B cell (primary cell): ENCODE measurements around the gene PRKN. TPM values are rescaled to one million over a fixed set of nuclear protein-coding genes. Genes with fewer than 3 reads are reported as not detected.

Experiments
- ATAC-seq: fragments of 200-7000 bp; cut with Tn5 transposase; one replicate; pipeline ENCODE4 v1.10.0; 2021; ENCODE audit warnings: low read depth, mild to moderate bottlenecking, moderate number of reproducible peaks, moderate library complexity
- CTCF ChIA-PET: fragments of 350-600 bp; sonication (Branson Sonifier 250); formaldehyde crosslinking; loops from one replicate; lab custom pipeline; 2021; ENCODE audit warnings: antibody characterized with exemption, inconsistent platforms; lab: Charles Lee
- POLR2A ChIA-PET: fragments of 350-600 bp; sonication (Branson Sonifier 250); formaldehyde crosslinking; loops from one replicate; lab custom pipeline; 2021; ENCODE audit warnings: antibody characterized with exemption; lab: Charles Lee
- DNase-seq: peaks from one replicate; pipeline ENCODE4 v3.0.0; 2013
- H2AFZ ChIP-seq: 2 replicates; pipeline ENCODE4 v1.6.1; 2012; ENCODE audit warnings: mild to moderate bottlenecking, low read depth, low read length; ENCODE audit not compliant: insufficient read depth, poor library complexity, severe bottlenecking
- H3K27ac ChIP-seq, 2 donors: 1 replicate in 1 of 2; 2 replicates in 1 of 2; pipeline ENCODE4 v1.5.1; 2012 to 2013; ENCODE audit warnings: low read length in 2 of 2, mild to moderate bottlenecking in 2 of 2, moderate library complexity in 1 of 2
- H3K27me3 ChIP-seq, 4 experiments: fragments of 200-600 bp in 1 of 4; sonication (generic) in 1 of 4; replicated peaks in 1 of 4; 1 replicate in 2 of 4; 2 replicates in 2 of 4; pipeline versions ENCODE4 v1.6.1 to v1.7.0; 2013 to 2016; ENCODE audit warnings: low read length in 3 of 4, mild to moderate bottlenecking in 2 of 4, mixed read lengths in 1 of 4, moderate library complexity in 1 of 4; ENCODE audit not compliant: insufficient read depth in 4 of 4, control insufficient read depth in 3 of 4; ENCODE audit errors: control extremely low read depth in 1 of 4
- H3K36me3 ChIP-seq, 2 experiments: replicated peaks in 1 of 2; 1 replicate in 1 of 2; 2 replicates in 1 of 2; pipeline versions ENCODE4 v1.6.1 to v1.7.1; 2013; ENCODE audit warnings: low read length in 1 of 2; ENCODE audit not compliant: insufficient read depth in 2 of 2, control insufficient read depth in 1 of 2; ENCODE audit errors: control extremely low read depth in 1 of 2, extremely low read depth in 1 of 2
- H3K4me1 ChIP-seq, 2 donors: fragments of 200-600 bp in 1 of 2; sonication (generic) in 1 of 2; 1 replicate in 1 of 2; 2 replicates in 1 of 2; pipeline versions ENCODE4 v1.5.1 to v1.6.1; 2013 to 2017; ENCODE audit warnings: low read length in 2 of 2; ENCODE audit not compliant: control insufficient read depth in 2 of 2, insufficient read depth in 2 of 2
- H3K4me2 ChIP-seq: replicated peaks from 2 replicates; pipeline ENCODE3; 2012; ENCODE audit warnings: mild to moderate bottlenecking, low read depth, low read length; ENCODE audit not compliant: poor library complexity, severe bottlenecking
- H3K4me3 ChIP-seq, 5 experiments: fragments of 200-600 bp in 1 of 5; sonication (generic) in 1 of 5; 1 replicate in 3 of 5; 2 replicates in 2 of 5; pipeline versions ENCODE4 v1.5.1 to v1.7.0; 2011 to 2016; ENCODE audit warnings: low read length in 4 of 5, mild to moderate bottlenecking in 4 of 5, low read depth in 2 of 5, control low read depth in 1 of 5, moderate library complexity in 1 of 5; ENCODE audit not compliant: insufficient read depth in 1 of 5; ENCODE audit errors: control extremely low read depth in 1 of 5, extremely low read depth in 1 of 5
- H3K79me2 ChIP-seq: fragments of 200-600 bp; sonication (generic); one replicate; pipeline ENCODE4 v1.6.0; 2016; ENCODE audit warnings: low read length; ENCODE audit not compliant: control insufficient read depth, insufficient read depth
- H3K9ac ChIP-seq: fragments of 200-600 bp; sonication (generic); 2 replicates; pipeline ENCODE4 v1.6.1; 2017; ENCODE audit warnings: mild to moderate bottlenecking, low read length, moderate library complexity
- H3K9me3 ChIP-seq, 3 donors: one replicate each; pipeline versions ENCODE4 v1.6.1 to v1.7.1; 2013; ENCODE audit warnings: low read length in 2 of 3; ENCODE audit not compliant: control insufficient read depth in 2 of 3, insufficient read depth in 1 of 3; ENCODE audit errors: control extremely low read depth in 1 of 3
- H4K20me1 ChIP-seq: 2 replicates; pipeline ENCODE4 v1.6.0; 2012; ENCODE audit warnings: mild to moderate bottlenecking, low read length; ENCODE audit not compliant: insufficient read depth, control insufficient read depth, poor library complexity, severe bottlenecking
- H3K27ac Mint-ChIP-seq: one replicate; pipeline ENCODE4 v1.8.0; 2021; ENCODE audit warnings: mixed read lengths
- H3K27me3 Mint-ChIP-seq: one replicate; pipeline ENCODE4 v1.8.0; 2021; ENCODE audit warnings: mixed read lengths
- H3K4me1 Mint-ChIP-seq: one replicate; pipeline ENCODE4 v1.8.0; 2021; ENCODE audit warnings: mixed read lengths
- H3K4me3 Mint-ChIP-seq: one replicate; pipeline ENCODE4 v1.8.0; 2021; ENCODE audit warnings: mixed read lengths
- H3K9me3 Mint-ChIP-seq: one replicate; pipeline ENCODE4 v1.8.0; 2022; ENCODE audit warnings: mixed read lengths; ENCODE audit not compliant: insufficient read depth
- EZH2 ChIP-seq: IDR thresholded peaks from 2 replicates; pipeline ENCODE4 v1.6.1; 2012; ENCODE audit warnings: borderline replicate concordance, low read depth, mild to moderate bottlenecking, moderate library complexity, low read length; ENCODE audit not compliant: insufficient read depth, poor library complexity, severe bottlenecking
- whole genome bisulfite sequencing: methylation state at CpG from one replicate; pipeline ENCODE4 v1.1.5; 2013; ENCODE audit warnings: missing lambda C conversion rate; ENCODE audit not compliant: insufficient coverage; 5-methylcytosine and 5-hydroxymethylcytosine counted together
- intact Hi-C: fragments of 100-400 bp; cut with micrococcal nuclease; formaldehyde crosslinking; loops from one replicate; pipeline ENCODE4 v1.10.0; 2022
- polyA plus RNA-seq: library from polyadenylated mRNA; depleted of rRNA; stranded (reverse); fragments of >200 nt; gene quantifications from 2 replicates; pipeline ENCODE4 v1.2.3, GENCODE V29; 2012
- total RNA-seq, 2 donors: library from RNA; stranded (reverse); fragments of 120-200 nt in 1 of 2; gene quantifications; 1 replicate in 1 of 2; 2 replicates in 1 of 2; pipeline versions ENCODE4 v1.2.3 to v1.2.4, GENCODE V29; 2013 to 2022
- TF ChIP-seq, protein P1 (sequence below): fragments of 200-600 bp; IDR thresholded peaks from one replicate; pipeline ENCODE4 v1.8.0; 2022; ENCODE audit warnings: antibody characterized with exemption, mild to moderate bottlenecking

Gene PRKN
- total and polyA plus RNA-seq, 2 donors (not counting 1 experiment from before 2014, with no cell fraction given), result 1.6 to 6.2 TPM

DNA sequence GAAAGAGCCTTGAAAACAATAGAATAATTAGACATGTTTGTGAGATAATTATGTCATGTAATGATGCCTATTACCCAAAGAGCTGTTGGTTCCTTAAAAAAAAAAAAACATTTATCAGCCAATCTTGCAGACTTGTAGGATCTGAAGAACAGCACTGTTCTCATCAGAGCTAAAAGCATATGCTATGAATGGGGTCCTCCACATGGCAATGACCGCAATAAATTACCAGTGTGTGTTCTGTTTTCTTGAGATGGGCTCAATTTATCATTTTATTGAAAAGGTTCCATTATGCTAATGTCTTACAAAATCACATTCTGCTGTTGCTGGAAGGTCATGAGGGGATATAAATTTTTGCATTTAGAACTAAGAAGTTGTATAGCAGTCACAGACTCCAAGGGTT lies 484.7 kb downstream of the PRKN start:
- no peaks in the 10 kb centered on the region for H3K4me1 Mint-ChIP-seq
- Histone ChIP-seq H3K9me3 (no peaks in the 10 kb centered on the region), H4K20me1 (no peaks in the 10 kb centered on the region), H3K79me2 (no peaks in the 10 kb centered on the region), H2AFZ (no peak overlapping the region), H3K27ac (no peak overlapping the region), H3K4me2 (no peak overlapping the region), H3K9ac (no peak overlapping the region), H3K27me3 (no peaks in the 10 kb centered on the region), H3K4me3 (no peak overlapping the region), H3K4me1 (no peaks in the 10 kb centered on the region), H3K36me3 (no peaks in the 10 kb centered on the region)
- intact Hi-C loops, result no loop called here
- H3K27me3 Mint-ChIP-seq, result no peaks in the 10 kb centered on the region
- no peak overlapping the region for H3K27ac Mint-ChIP-seq
- DNase-seq (no peak), ATAC-seq (no peak)
- CTCF ChIA-PET, result no interaction called here
- H3K4me3 Mint-ChIP-seq, result no peak overlapping the region
- no peaks in the 10 kb centered on the region for H3K9me3 Mint-ChIP-seq
- TF ChIP-seq EZH2, result no peak
- TF ChIP-seq, protein P1, sequence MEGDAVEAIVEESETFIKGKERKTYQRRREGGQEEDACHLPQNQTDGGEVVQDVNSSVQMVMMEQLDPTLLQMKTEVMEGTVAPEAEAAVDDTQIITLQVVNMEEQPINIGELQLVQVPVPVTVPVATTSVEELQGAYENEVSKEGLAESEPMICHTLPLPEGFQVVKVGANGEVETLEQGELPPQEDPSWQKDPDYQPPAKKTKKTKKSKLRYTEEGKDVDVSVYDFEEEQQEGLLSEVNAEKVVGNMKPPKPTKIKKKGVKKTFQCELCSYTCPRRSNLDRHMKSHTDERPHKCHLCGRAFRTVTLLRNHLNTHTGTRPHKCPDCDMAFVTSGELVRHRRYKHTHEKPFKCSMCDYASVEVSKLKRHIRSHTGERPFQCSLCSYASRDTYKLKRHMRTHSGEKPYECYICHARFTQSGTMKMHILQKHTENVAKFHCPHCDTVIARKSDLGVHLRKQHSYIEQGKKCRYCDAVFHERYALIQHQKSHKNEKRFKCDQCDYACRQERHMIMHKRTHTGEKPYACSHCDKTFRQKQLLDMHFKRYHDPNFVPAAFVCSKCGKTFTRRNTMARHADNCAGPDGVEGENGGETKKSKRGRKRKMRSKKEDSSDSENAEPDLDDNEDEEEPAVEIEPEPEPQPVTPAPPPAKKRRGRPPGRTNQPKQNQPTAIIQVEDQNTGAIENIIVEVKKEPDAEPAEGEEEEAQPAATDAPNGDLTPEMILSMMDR, result no peak
- WGBS, result no CpG with 5 or more reads among the region's 1 CpG
- POLR2A ChIA-PET, result no interaction called here

DNA sequence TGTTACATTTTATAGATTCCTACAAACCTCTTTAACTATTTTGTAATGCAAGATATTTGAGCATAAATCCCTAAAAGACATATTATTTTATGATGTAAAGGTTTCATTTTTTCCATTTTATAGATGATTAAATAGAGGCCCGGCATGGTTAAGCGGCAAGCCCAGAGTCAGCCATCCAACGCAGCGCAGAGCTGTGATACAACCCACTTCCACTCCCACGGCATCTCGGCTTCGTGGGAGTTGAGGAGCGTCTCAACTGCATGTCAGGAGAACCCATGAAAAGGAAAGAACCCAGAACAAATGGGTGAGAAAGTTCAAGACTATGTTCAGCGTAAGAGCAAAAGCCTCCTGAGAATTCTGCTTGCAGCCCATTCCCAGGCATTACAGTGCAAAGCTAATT lies 488.2 kb downstream of the PRKN start:
- no peaks in the 10 kb centered on the region for H3K9me3 Mint-ChIP-seq
- CTCF ChIA-PET, result no interaction called here

More for the DNA sequence above, 488.2 kb downstream of the PRKN start:
- Histone ChIP-seq H3K27ac (no peak overlapping the region), H3K4me3 (no peak overlapping the region), H3K79me2 (no peaks in the 10 kb centered on the region), H3K36me3 (no peaks in the 10 kb centered on the region), H4K20me1 (no peaks in the 10 kb centered on the region), H3K4me1 (no peaks in the 10 kb centered on the region), H3K9ac (no peak overlapping the region), H3K9me3 (no peaks in the 10 kb centered on the region), H2AFZ (no peak overlapping the region), H3K4me2 (no peak overlapping the region), H3K27me3 (no peaks in the 10 kb centered on the region)
- POLR2A ChIA-PET, result no interaction called here
- H3K27ac Mint-ChIP-seq, result no peak overlapping the region
- intact Hi-C loops, result no loop called here
- ATAC-seq (no peak), DNase-seq (no peak)
- TF ChIP-seq, protein P1, result no peak
- 100% methylated on average over 7 of the region's 9 CpGs for WGBS
- no peak overlapping the region for H3K4me3 Mint-ChIP-seq
- H3K27me3 Mint-ChIP-seq, result no peaks in the 10 kb centered on the region
- no peaks in the 10 kb centered on the region for H3K4me1 Mint-ChIP-seq
